ENCODE measurements around the gene THAP4.
A peak's percentile ranks its signal among the peaks of the same experiment; 100 is the strongest.

Gene THAP4

GRCh38 chr2:241677392-241677791, 40.4 kb upstream of the THAP4 start:
- no peak for TF ChIP-seq CTCF (IDR thresholded peaks at IDR 0.05; ENCODE audit: low read depth, low read length)
- H3K4me3 ChIP-seq (replicated peaks in 1 of 2; ENCODE audit: low read depth in 2 of 2, low read length in 2 of 2), result no peak overlapping the region
- DNase-seq (ENCODE audit: low read depth in 2 of 2), result no peak

GRCh38 chr2:241676665-241677064, 39.7 kb upstream of the THAP4 start:
- no peak for DNase-seq (ENCODE audit: low read depth in 2 of 2)
- no peak overlapping the region for H3K4me3 ChIP-seq (replicated peaks in 1 of 2; ENCODE audit: low read depth in 2 of 2, low read length in 2 of 2)
- no peak for TF ChIP-seq CTCF (IDR thresholded peaks at IDR 0.05; ENCODE audit: low read depth, low read length)

GRCh38 chr2:241675885-241676284, 38.9 kb upstream of the THAP4 start:
- H3K4me3 ChIP-seq (replicated peaks in 1 of 2; ENCODE audit: low read depth in 2 of 2, low read length in 2 of 2), result no peak overlapping the region
- TF ChIP-seq CTCF (IDR thresholded peaks at IDR 0.05; ENCODE audit: low read depth, low read length), result peak; percentile 35
- no peak for DNase-seq (ENCODE audit: low read depth in 2 of 2)

GRCh38 chr2:241673797-241674725, 37.1 kb upstream of the THAP4 start:
- peak in 1 of 2 donors; percentile 29 for DNase-seq (ENCODE audit: low read depth in 2 of 2)
- no peak overlapping the region for H3K4me3 ChIP-seq (replicated peaks in 1 of 2; ENCODE audit: low read depth in 2 of 2, low read length in 2 of 2)
- no peak for TF ChIP-seq CTCF (IDR thresholded peaks at IDR 0.05; ENCODE audit: low read depth, low read length)

- TF ChIP-seq CTCF (IDR thresholded peaks at IDR 0.05; ENCODE audit: low read depth, low read length), result no peak
- no peak overlapping the region for H3K4me3 ChIP-seq (replicated peaks in 1 of 2; ENCODE audit: low read depth in 2 of 2, low read length in 2 of 2)
Observed at GRCh38 chr2:241673189-241673663, 36.3 kb upstream of the THAP4 start.

GRCh38 chr2:241672243-241673188, 35.6 kb upstream of the THAP4 start:
- H3K4me3 ChIP-seq (replicated peaks in 1 of 2; ENCODE audit: low read depth in 2 of 2, low read length in 2 of 2), result no peak overlapping the region
- no peak for TF ChIP-seq CTCF (IDR thresholded peaks at IDR 0.05; ENCODE audit: low read depth, low read length)
- DNase-seq (ENCODE audit: low read depth in 2 of 2), result no peak

More at GRCh38 chr2:241673189-241673663, 36.3 kb upstream of the THAP4 start:
- DNase-seq (ENCODE audit: low read depth in 2 of 2), result no peak
